ENCODE measurements around the gene AUTS2.

AUTS2 gene

GRCh38 chr7:70392256-70392876, 794.1 kb downstream of the AUTS2 start:
- H3K4me3 ChIP-seq (ENCODE audit: low read depth, low read length): no peak overlapping the region
- TF ChIP-seq CTCF (IDR thresholded peaks at IDR 0.05; ENCODE audit: borderline replicate concordance, insufficient read depth, low read depth, low read length): no peak

- TF ChIP-seq CTCF (IDR thresholded peaks at IDR 0.05; ENCODE audit: borderline replicate concordance, insufficient read depth, low read depth, low read length): no peak
- no peak overlapping the region for H3K4me3 ChIP-seq (ENCODE audit: low read depth, low read length)
Observed at GRCh38 chr7:70392877-70393435, 794.7 kb downstream of the AUTS2 start.

GRCh38 chr7:70393956-70394355, 795.7 kb downstream of the AUTS2 start:
- no peak for TF ChIP-seq CTCF (IDR thresholded peaks at IDR 0.05; ENCODE audit: borderline replicate concordance, insufficient read depth, low read depth, low read length)
- H3K4me3 ChIP-seq (ENCODE audit: low read depth, low read length): no peak overlapping the region

GRCh38 chr7:70400829-70401380, 802.6 kb downstream of the AUTS2 start:
- no peak overlapping the region for H3K4me3 ChIP-seq (ENCODE audit: low read depth, low read length)
- no peak for TF ChIP-seq CTCF (IDR thresholded peaks at IDR 0.05; ENCODE audit: borderline replicate concordance, insufficient read depth, low read depth, low read length)

- no peak for TF ChIP-seq CTCF (IDR thresholded peaks at IDR 0.05; ENCODE audit: borderline replicate concordance, insufficient read depth, low read depth, low read length)
- no peak overlapping the region for H3K4me3 ChIP-seq (ENCODE audit: low read depth, low read length)
Observed at GRCh38 chr7:70402069-70402468, 803.8 kb downstream of the AUTS2 start.

- TF ChIP-seq CTCF (IDR thresholded peaks at IDR 0.05; ENCODE audit: borderline replicate concordance, insufficient read depth, low read depth, low read length): no peak
- no peak overlapping the region for H3K4me3 ChIP-seq (ENCODE audit: low read depth, low read length)
Observed at GRCh38 chr7:70405241-70405640, 807.0 kb downstream of the AUTS2 start.

Data from GM12875 (cell line).